Hair follicle dermal papilla cell (primary cell): ENCODE measurements around the gene CNOT6L. TPM values are rescaled to one million over a fixed set of nuclear protein-coding genes. Genes with fewer than 3 reads are reported as not detected.

Source experiments
- small RNA-seq: library from RNA; depleted of rRNA; stranded (forward); fragments of <200 nt; gene quantifications from one replicate; pipeline ENCODE3, GENCODE V24; 2012
- total RNA-seq: library from RNA; depleted of rRNA; stranded (reverse); fragments of >200 nt; gene quantifications from 2 replicates; pipeline ENCODE4 v1.2.3, GENCODE V29; 2012

Gene CNOT6L
- total RNA-seq, result 13.2 and 15.6 TPM in 2 replicates

GRCh38 chr4:77818602-77819403 is at the start of gene CNOT6L:
Gene CNOT6L, minus strand, starts transcription at chr4:77819368. Its CDS starts 60 bp downstream, at chr4:77819308.

DNA sequence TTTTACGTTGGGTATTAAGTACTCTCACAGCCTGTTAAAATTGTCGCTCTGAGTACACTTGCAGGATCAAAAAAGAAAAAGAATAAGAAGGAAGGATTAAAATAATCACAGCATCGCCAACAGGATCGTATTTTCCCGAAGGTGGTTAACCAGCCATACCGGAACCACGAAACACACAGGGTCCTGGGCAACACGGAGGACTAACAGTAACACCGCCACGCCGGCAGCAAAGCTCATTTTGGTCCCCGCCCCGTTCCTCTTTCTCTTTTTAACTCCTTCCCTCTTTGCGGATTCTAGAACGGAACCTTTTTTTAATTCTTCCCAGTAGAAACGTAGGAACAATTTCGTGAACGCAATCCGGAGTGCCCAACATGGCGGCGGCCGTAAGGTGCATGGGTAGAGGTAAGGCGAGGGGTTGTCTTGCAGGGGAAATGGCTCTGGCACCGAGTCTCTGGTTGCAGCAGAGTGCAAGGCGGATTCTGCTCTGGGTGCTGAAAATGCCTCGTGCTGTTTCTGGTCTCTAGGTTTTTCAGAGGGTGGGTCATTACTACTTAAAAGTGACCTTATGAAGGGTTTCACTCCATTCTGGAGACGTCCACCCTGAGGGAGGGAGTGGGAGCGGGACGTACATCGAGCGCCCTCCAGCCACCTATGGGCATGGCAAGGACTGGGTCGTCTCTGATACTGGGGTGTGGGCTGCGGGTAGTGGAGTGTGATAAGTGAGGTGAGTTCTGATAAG is 43.5 kb upstream of the CNOT6L start, which contains the start of gene MRPL1:
Gene MRPL1, plus strand, starts transcription at position 353 of the 739 bp plus-strand sequence. Its CDS starts 19 bp downstream, at position 372.

Small RNAs within 50 kb of the gene (small RNA-seq; reads per million reads assigned to genes)
- gene AC112225.1 (not detected), gene RF00612 (not detected)

Other genes with a start within 250 kb of the CNOT6L start
- gene CXCL13, start 213.5 kb downstream of the CNOT6L start, total RNA-seq, result not detected in 2 replicates
- gene MRPL1, start 43.5 kb upstream of the CNOT6L start, total RNA-seq, result 16.9 and 18.5 TPM in 2 replicates
- gene FRAS1, start 238.0 kb upstream of the CNOT6L start, total RNA-seq, result 9.0 and 20.6 TPM in 2 replicates